GM12865 (cell line): ENCODE data around the gene KLF15.

Experiments used
- DNase-seq: peaks from one replicate; pipeline ENCODE4 v3.0.0; 2010; ENCODE audit warnings: low read depth
- H3K4me3 ChIP-seq: 2 replicates; pipeline ENCODE4 v1.5.1; 2011; ENCODE audit warnings: mild to moderate bottlenecking, low read depth, low read length, control low read depth
- CTCF ChIP-seq: IDR thresholded peaks from 2 replicates; pipeline ENCODE4 v1.5.1; 2011; ENCODE audit warnings: low read length, control low read depth, low read depth, inconsistent platforms; ENCODE audit not compliant: insufficient read depth; ENCODE audit errors: missing control alignments

KLF15 gene

DNA sequence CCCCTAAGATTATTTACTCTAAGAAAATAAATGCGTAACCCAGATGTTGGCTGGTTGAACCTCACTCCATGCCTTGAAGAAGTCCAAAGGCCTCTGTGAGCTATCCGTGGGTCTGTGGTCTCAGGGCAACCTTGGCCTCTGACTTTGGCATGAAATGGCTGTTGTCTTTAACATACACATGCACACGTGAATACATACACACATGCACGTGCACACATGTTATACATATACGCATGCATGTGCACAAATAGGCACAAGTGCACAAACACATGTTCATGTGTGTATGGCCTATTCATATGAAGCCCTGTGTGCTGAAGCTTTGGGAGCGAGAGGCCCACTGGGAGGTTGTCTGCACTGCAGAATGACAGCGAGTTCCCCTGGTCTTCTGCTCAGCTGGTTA, 50.8 kb downstream of the KLF15 start:
- no peak for DNase-seq
- no peak for TF ChIP-seq CTCF

DNA sequence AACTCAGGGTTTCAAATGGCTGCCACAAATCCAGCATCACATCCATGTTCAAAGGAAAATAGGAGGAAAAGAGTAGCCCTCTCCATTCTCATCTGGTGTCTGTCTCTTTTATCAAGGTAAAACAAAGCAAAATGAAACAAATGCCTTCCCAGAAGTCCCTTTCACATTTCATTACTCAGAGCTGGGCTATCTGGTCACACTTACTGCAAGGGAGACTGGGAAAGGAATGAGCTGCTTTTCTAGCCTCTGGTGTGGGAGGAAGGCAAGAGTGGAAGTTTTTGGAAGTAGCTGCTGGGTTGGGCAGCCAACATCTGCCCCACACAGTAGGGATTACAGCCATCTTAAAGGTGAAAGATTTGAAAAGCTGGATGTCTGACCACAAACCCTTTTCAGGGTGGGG, 51.8 kb downstream of the KLF15 start:
- no peak overlapping the region for H3K4me3 ChIP-seq
- TF ChIP-seq CTCF, result no peak
- no peak for DNase-seq

More for the DNA sequence above, 50.8 kb downstream of the KLF15 start:
- H3K4me3 ChIP-seq, result no peak overlapping the region

- H3K4me3 ChIP-seq, result no peak overlapping the region
- DNase-seq, result no peak
- no peak for TF ChIP-seq CTCF
These were observed 52.5 kb downstream of the KLF15 start for GRCh38 chr3:126304704-126305103.

DNA sequence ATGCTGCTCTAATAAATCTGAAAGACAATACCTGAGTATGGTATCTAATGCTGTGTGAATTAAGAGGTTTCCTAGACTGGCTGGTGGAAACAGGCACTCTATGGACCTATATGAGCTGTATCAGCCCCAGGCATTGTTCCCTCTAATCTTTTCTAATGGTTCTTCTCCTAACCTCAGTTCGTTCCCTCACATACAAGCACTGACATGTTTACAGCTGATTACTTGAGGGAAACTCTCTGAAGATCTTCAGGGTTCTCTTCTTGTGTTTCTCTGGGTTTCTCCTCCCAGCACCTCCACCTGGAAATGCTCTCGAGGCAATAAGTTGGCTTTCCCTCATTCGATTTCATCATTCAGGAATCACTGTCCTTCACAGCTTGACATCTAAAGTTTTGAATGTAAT, 52.9 kb downstream of the KLF15 start:
- TF ChIP-seq CTCF, result no peak
- no peak overlapping the region for H3K4me3 ChIP-seq
- DNase-seq, result no peak

GRCh38 chr3:126303272-126303671, 53.9 kb downstream of the KLF15 start:
- DNase-seq, result no peak
- TF ChIP-seq CTCF, result no peak
- no peak overlapping the region for H3K4me3 ChIP-seq

GRCh38 chr3:126300761-126301481, 56.3 kb downstream of the KLF15 start:
- TF ChIP-seq CTCF, result no peak
- H3K4me3 ChIP-seq, result no peak overlapping the region
- no peak for DNase-seq
